Measurements from ENCODE around the gene TACC3.

Gene TACC3

GRCh38 chr4:1735215-1735614 is 13.9 kb downstream of the TACC3 start:
- no peak for DNase-seq (ENCODE audit: low read depth)
- no peak for TF ChIP-seq CTCF (conservative IDR thresholded peaks at IDR 0.05; ENCODE audit: low read depth, low read length)
- H3K4me3 ChIP-seq (ENCODE audit: low read depth, low read length): no peak overlapping the region

DNA sequence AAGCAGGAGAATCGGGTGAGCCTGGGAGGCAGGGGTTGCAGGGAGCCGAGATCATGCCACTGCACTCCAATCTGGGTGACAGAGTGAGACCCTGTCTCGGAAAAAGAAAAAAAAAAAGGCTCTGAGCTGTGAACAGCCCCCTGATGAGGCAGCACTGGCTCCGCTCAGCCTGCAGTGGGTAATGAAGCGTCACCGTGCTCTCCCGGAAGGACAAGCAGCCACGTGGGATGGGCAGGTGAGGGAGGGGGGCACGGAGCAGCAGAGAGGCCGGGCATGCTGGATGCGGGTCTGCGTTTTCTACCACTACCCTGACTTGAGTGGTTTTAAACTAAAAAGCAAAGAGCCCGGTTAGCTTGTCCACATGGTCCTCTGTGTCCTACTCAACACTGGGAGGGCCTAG is 15.5 kb downstream of the TACC3 start:
- DNase-seq (ENCODE audit: low read depth): no peak
- no peak for TF ChIP-seq CTCF (conservative IDR thresholded peaks at IDR 0.05; ENCODE audit: low read depth, low read length)
- no peak overlapping the region for H3K4me3 ChIP-seq (ENCODE audit: low read depth, low read length)

DNA sequence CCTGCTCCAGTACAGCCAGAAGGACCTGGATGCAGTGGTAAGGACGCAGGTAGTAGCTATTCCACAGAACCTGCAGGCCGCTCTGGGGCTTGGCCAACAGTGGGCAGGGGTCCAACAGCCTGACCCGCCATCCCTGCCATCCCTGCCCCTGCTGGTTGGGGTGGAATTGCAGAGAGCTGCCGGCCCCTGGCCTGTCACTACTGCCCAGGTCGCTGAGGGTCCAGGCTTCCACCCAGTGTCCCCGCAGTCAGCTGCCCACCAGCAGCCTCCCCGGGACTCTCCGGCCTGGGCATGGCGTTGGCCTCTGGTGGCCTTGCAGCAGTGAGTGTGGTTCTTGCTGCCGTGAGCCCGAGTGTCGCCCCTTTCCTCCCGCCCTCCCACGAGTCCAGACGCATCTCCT is 16.3 kb downstream of the TACC3 start:
- no peak for DNase-seq (ENCODE audit: low read depth)
- no peak for TF ChIP-seq CTCF (conservative IDR thresholded peaks at IDR 0.05; ENCODE audit: low read depth, low read length)
- no peak overlapping the region for H3K4me3 ChIP-seq (ENCODE audit: low read depth, low read length)

- no peak for TF ChIP-seq CTCF (conservative IDR thresholded peaks at IDR 0.05; ENCODE audit: low read depth, low read length)
- H3K4me3 ChIP-seq (ENCODE audit: low read depth, low read length): no peak overlapping the region
These were observed 17.1 kb downstream of the TACC3 start for GRCh38 chr4:1738410-1738809.

DNA sequence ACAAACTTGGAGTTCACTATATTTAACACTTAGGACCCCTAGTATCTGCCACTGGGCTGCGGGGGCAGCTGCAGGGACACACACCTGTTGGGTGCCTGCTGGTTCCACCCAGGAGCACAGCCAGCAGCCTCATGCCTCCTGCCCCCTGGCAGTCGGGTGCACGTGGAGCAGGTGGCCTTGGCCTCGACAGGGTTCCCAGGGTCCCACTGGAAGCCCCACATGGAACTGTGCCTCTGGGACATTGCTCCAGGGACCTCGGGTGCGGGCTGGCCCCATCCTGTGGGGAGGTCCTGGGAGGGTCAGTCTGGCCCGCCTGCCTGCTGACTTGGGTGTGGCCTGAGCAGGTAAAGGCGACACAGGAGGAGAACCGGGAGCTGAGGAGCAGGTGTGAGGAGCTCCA is 18.0 kb downstream of the TACC3 start:
- no peak for TF ChIP-seq CTCF (conservative IDR thresholded peaks at IDR 0.05; ENCODE audit: low read depth, low read length)
- no peak overlapping the region for H3K4me3 ChIP-seq (ENCODE audit: low read depth, low read length)
- no peak for DNase-seq (ENCODE audit: low read depth)

More at GRCh38 chr4:1738410-1738809, 17.1 kb downstream of the TACC3 start:
- no peak for DNase-seq (ENCODE audit: low read depth)

DNA sequence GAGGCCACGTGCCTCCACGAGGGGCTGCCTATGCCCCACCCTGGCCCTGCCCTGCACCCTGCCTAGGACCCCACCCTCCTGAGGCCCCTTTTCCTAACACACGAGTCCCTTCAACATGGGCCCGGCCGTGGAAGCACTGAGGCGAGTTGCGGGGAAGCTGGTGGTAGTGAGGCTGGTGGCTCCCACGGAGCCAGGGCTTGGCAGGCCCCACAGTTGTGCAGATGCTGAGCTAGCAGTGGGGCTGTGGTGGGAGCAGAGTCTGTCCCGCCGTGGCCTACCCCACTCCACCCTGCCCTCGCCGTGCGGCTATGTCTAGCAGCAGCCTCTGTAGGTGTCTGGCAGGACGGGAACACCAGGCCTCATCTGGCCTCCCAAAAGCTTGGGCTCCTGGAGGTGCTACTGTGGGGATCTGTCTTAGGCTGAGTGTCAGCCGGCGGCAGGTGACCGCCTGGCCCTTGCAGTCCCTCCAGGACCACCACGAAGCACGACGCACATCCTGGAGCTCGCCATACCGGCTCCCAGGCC is 18.8 kb downstream of the TACC3 start:
- TF ChIP-seq CTCF (conservative IDR thresholded peaks at IDR 0.05; ENCODE audit: low read depth, low read length): no peak
- no peak for DNase-seq (ENCODE audit: low read depth)
- H3K4me3 ChIP-seq (ENCODE audit: low read depth, low read length): no peak overlapping the region

- no peak for TF ChIP-seq CTCF (conservative IDR thresholded peaks at IDR 0.05; ENCODE audit: low read depth, low read length)
- DNase-seq (ENCODE audit: low read depth): no peak
- no peak overlapping the region for H3K4me3 ChIP-seq (ENCODE audit: low read depth, low read length)
These were observed 19.9 kb downstream of the TACC3 start for GRCh38 chr4:1741208-1741607.
